GM18861 (cell line): ENCODE data around the gene ITGAD.
"Not testable (repeated sequence)": the region's sequence is repeated elsewhere in the genome, so short reads cannot be mapped to it uniquely, and the experiment has no call there.

ENCODE experiments used
- ATAC-seq: cut with Tn5 transposase; IDR thresholded peaks from one replicate; pipeline ENCODE4 v1.9.1; 2021; ENCODE audit not compliant: unreplicated experiment

Gene ITGAD

GRCh38 chr16:31403590-31404352 lies 10.6 kb downstream of the ITGAD start:
- ATAC-seq, result no peak

GRCh38 chr16:31404353-31405064 lies 11.4 kb downstream of the ITGAD start:
- no peak for ATAC-seq

GRCh38 chr16:31407406-31407805 lies 14.3 kb downstream of the ITGAD start:
- no peak for ATAC-seq

- no peak for ATAC-seq
Observed at GRCh38 chr16:31409433-31409832, 16.3 kb downstream of the ITGAD start.

- no peak for ATAC-seq
Observed at GRCh38 chr16:31410082-31410481, 16.9 kb downstream of the ITGAD start.

- no peak for ATAC-seq
Observed at GRCh38 chr16:31411024-31411844, 18.1 kb downstream of the ITGAD start.

- ATAC-seq, result no peak
Observed at GRCh38 chr16:31412750-31413149, 19.6 kb downstream of the ITGAD start.

- no peak for ATAC-seq
Observed at GRCh38 chr16:31413381-31413780, 20.2 kb downstream of the ITGAD start.

- ATAC-seq, result no peak
Observed at GRCh38 chr16:31413943-31414342, 20.8 kb downstream of the ITGAD start.

GRCh38 chr16:31414706-31415105 lies 21.6 kb downstream of the ITGAD start:
- ATAC-seq, result no peak

- no peak for ATAC-seq
Observed at GRCh38 chr16:31416371-31416770, 23.2 kb downstream of the ITGAD start.

GRCh38 chr16:31417036-31417435 lies 23.9 kb downstream of the ITGAD start:
- not testable (repeated sequence) for ATAC-seq

- ATAC-seq, result no peak
Observed at GRCh38 chr16:31417916-31418315, 24.8 kb downstream of the ITGAD start.

- no peak for ATAC-seq
Observed at GRCh38 chr16:31420037-31420436, 26.9 kb downstream of the ITGAD start.

- ATAC-seq, result no peak
Observed at GRCh38 chr16:31421587-31421986, 28.5 kb downstream of the ITGAD start.

- no peak for ATAC-seq
Observed at GRCh38 chr16:31423241-31423640, 30.1 kb downstream of the ITGAD start.

GRCh38 chr16:31423801-31424200 lies 30.7 kb downstream of the ITGAD start:
- no peak for ATAC-seq

- no peak for ATAC-seq
Observed at GRCh38 chr16:31427441-31428278, 34.5 kb downstream of the ITGAD start.

GRCh38 chr16:31428279-31428597 lies 35.1 kb downstream of the ITGAD start, which contains the start of gene COX6A2:
Gene COX6A2 (minus strand): TSS chr16:31428360. CDS start chr16:31428325, 35 bp downstream.
- ATAC-seq, result no peak

GRCh38 chr16:31428638-31429247 lies 35.6 kb downstream of the ITGAD start:
- no peak for ATAC-seq
